NB4 (cell line): Measurements from ENCODE around the gene DAZAP1.

Experiments
- CTCF ChIP-seq: IDR thresholded peaks from one replicate; pipeline ENCODE4 v1.5.1; 2012; ENCODE audit warnings: low read depth, low read length
- POLR2A ChIP-seq: IDR thresholded peaks from 2 replicates; pipeline ENCODE4 v1.6.1; 2011; ENCODE audit warnings: mild to moderate bottlenecking; ENCODE audit not compliant: insufficient read length; ENCODE audit errors: extremely low read depth

- TF ChIP-seq CTCF, result no peak
- TF ChIP-seq POLR2A, result no peak
Observed at GRCh38 chr19:1417145-1417544, 9.8 kb downstream of the DAZAP1 start.
